ENCODE results near the gene VWF.
"Not testable (repeated sequence)": the region's sequence is repeated elsewhere in the genome, so short reads cannot be mapped to it uniquely, and the experiment has no call there.

VWF gene

DNA sequence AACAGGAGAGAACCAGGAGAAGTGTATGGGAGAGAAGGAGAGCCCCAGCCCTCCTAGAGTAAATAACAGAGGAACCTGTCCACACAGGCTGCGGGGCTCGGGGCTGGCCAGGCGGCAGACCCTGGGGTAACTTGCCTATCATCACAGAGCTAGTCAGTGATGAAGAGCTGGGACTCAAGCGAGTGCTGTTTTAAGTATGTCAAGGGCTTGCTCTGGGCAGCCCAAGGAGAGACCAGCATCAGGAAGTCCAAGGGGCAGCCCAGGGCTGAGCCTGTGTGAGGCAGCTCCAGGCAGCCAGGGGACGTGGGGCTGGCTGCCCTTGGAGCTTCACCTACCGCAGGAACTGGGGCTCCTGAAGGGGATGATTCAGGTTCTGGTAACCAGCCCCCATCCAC is 10.0 kb downstream of the VWF start:
- no peak for DNase-seq
- intact Hi-C loops (cut with DNase I): no loop called here

GRCh38 chr12:6113691-6114475 is 10.6 kb downstream of the VWF start:
- intact Hi-C loops (cut with DNase I): no loop called here
- DNase-seq: no peak

GRCh38 chr12:6112004-6112403 is 12.5 kb downstream of the VWF start:
- DNase-seq: no peak
- intact Hi-C loops (cut with DNase I): no loop called here

- intact Hi-C loops (cut with DNase I): no loop called here
- DNase-seq: peak in 1 of 42 donors; percentile 8
These were observed 14.5 kb downstream of the VWF start for GRCh38 chr12:6110006-6110405.

GRCh38 chr12:6106218-6106617 is 18.3 kb downstream of the VWF start:
- intact Hi-C loops (cut with DNase I): no loop called here

DNA sequence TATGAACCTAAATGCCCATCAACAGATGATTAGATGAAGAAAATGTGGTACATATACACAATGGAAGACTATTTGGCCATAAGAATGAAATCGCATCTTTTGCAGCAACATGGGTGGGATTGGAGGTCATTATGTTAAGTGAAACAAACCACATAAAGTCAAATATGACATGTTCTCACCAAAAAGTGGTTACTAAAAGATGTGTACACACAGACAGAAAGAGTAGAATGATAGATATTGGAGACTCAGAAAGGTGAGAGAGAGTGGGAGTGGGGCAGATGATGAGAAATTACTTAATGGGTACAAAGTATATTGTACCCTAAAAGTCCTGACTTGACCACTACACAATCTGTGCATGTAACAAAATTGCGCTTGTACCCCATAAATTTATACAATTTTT is 19.6 kb downstream of the VWF start:
- DNase-seq: no peak
- intact Hi-C loops (cut with DNase I): no loop called here

More at GRCh38 chr12:6106218-6106617, 18.3 kb downstream of the VWF start:
- no peak for DNase-seq

- intact Hi-C loops (cut with DNase I): no loop called here
- no peak for DNase-seq
These were observed 20.4 kb downstream of the VWF start for GRCh38 chr12:6104027-6104426.

DNA sequence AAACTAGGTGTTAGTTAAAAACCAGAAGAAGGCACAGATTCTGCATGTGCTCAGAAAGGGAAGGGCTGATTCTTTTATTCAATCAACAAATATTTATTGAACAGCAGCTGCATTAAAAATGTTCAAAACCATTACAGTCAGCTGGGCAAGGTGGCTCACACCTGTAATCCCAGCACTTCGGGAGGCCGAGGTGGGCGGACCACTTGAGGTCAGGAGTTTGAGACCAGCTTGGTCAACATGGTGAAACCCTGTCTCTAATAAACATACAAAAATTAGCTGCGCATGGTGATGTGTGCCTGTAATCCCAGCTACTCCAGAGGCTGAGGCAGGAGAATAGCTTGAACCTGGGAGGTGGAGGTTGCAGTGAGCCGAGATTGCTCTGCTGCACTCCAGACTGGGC is 22.4 kb downstream of the VWF start:
- DNase-seq: peak in 1 of 42 donors; percentile 18
- intact Hi-C loops (cut with DNase I): not testable (repeated sequence)

- intact Hi-C loops (cut with DNase I): no loop called here
- no peak for DNase-seq
These were observed 25.2 kb downstream of the VWF start for GRCh38 chr12:6099316-6099715.

GRCh38 chr12:6097411-6097810 is 27.1 kb downstream of the VWF start:
- no peak for DNase-seq
- intact Hi-C loops (cut with DNase I): no loop called here

- no peak for DNase-seq
- intact Hi-C loops (cut with DNase I): no loop called here
These were observed 27.9 kb downstream of the VWF start for GRCh38 chr12:6096527-6096926.

GRCh38 chr12:6095269-6095668 is 29.2 kb downstream of the VWF start:
- DNase-seq: peak in 1 of 42 donors; percentile 5
- intact Hi-C loops (cut with DNase I): no loop called here

GRCh38 chr12:6093764-6094163 is 30.7 kb downstream of the VWF start:
- peak in 2 of 42 donors; percentile 7 to 13 for DNase-seq
- intact Hi-C loops (cut with DNase I): loop anchor here (2.0 kb wide), 1 partner anchor 17 kb away; no protein-coding TSS in a partner anchor

DNA sequence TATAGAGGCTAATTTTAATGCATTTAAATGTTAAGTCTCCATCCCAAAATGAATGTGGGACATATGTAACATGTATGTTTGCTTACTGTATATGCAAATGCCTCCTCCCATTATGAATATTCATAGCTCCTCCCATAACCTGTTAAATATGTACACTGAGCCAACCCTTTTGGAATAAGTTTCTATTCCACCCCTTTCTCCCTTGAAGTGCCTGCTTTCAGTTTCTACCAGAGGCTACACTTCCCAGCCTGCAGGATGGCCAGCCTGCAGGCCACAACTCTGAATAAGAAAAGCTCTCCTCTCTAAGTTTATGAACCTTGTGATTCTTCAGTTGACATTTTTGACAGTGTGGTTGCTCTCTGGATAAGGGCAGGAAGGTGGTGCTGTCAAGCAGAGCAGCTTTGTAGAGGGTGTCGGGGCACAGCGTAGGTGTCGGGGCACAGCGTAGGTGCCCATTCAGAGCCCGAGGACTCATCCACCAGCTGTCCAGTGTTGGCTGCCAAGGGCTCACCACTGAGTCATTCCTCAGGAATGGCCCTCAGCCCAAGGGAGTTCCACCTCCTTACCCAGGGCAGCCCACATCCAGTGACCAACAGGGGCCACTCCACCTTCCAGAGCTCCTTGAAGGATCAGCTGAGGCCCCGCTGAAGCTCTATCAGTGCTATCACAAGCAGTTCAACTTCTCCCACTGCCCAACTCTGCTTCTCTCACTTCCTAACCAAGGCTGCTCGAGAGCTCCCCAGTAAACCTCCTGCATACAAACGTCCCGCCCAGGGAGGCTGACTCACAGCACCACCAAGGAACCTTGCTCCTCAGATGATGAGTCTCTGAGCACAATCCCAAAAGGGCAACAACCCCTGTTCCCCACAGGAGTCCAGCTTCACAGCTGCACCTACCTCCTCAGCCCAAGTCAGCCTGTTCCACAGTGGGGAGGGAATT is 31.4 kb downstream of the VWF start:
- peak in 3 of 42 donors; percentile 5 to 28 (median 13) for DNase-seq
- intact Hi-C loops (cut with DNase I): loop anchor here (2.0 kb wide), 1 partner anchor 16 kb away; no protein-coding TSS in a partner anchor

DNA sequence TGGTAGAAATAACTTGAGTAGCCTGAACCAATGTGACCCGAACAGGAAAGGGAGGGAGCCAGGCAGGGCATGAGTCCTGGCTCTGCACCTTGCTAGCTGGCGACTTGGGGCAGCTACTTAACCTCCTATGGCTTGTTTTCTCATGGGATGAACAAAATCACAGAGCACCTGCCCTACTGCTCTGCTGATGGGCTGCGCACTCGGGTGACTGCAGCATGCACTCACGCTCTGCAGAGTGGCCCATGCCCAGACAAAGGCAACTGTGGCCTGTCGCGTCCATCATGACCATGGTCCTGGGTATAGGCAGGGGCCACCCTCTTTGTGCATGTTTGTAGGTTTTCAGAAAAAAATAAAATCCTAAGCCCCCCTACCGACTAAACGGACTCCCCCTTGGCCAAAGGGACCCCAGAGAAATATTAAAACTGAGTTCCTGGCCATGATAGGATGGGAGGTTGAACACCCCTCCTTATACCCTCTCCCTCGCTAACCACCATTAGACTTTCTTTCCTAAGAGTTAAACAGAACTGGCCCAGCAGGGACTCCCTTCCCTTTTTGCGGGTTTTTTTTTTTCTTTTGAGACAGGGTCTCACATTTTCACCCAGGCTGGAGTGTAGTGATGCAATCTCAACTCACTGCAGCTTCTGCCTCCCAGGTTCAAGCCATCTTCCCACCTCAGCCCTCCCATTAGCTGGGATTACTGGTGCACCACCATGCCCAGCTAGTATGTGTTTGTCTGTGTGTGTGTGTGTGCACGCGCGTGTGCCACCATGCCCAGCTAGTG is 32.5 kb downstream of the VWF start:
- intact Hi-C loops (cut with DNase I): loop anchor here (2.0 kb wide), 1 partner anchor 15 kb away; no protein-coding TSS in a partner anchor
- DNase-seq: peak in 3 of 42 donors; percentile 4 to 29 (median 25)

GRCh38 chr12:6090803-6091202 is 33.7 kb downstream of the VWF start:
- DNase-seq: peak in 3 of 42 donors; percentile 4 to 23 (median 13)
- intact Hi-C loops (cut with DNase I): no loop called here

DNA sequence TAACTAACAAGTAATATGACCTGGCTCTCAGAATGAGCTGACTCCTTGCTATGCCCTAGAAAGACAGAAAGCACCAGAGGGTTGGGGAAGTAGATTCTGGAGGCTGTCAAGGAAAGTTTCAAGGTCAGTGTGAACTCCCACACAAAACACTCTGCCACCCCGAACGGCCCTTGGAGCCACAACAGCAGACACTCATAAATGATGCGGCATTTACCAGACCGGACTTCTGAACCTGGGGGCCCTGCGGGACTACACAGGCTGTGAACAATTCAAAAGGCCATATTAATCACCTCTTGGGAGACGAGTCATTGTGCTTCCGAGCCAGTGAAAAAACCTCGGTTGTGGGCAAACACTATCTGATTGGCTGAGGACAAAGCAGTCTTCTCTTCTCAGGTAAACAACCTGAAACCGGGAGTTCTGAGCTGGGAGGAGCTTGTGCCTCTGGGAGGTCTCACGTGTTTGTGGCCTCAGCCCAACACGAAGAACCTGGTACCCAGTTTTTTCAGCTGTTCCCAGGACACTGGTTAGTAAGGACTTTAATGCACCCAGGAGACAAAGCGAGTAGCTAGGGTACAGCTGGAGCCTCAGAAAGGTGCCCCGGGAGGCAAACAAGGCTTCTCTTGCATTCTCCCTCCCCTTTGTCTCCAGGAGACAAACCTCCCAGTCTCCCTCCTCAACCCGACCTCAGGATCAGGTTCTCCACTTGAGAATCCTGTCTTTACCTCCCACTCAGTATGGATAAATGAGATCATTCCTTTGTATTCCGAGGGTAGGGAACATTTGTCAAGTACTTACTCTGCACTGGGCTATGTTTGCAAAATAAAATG is 35.3 kb downstream of the VWF start:
- peak in 3 of 42 donors; percentile 20 to 34 (median 22) for DNase-seq
- intact Hi-C loops (cut with DNase I): loop anchor here (10.0 kb wide), 1 partner anchor 46 kb away; no protein-coding TSS in a partner anchor

- intact Hi-C loops (cut with DNase I): loop anchor here (10.0 kb wide), 1 partner anchor 48 kb away; no protein-coding TSS in a partner anchor
- DNase-seq: no peak
These were observed 38.2 kb downstream of the VWF start for GRCh38 chr12:6086316-6086715.
